ENCODE measurements around the gene TMEM37.

GRCh38 chr2:119433636-119434327 is 2.1 kb downstream of the TMEM37 start:
- no peak for TF ChIP-seq POLR2AphosphoS5 (IDR thresholded peaks at IDR 0.05; ENCODE audit: low read depth, low read length)
- TF ChIP-seq POLR2A (IDR thresholded peaks at IDR 0.05; ENCODE audit: low read depth, low read length), result no peak
